ENCODE results near the gene CD320. TPM values are rescaled to one million over a fixed set of nuclear protein-coding genes. Genes with fewer than 3 reads are reported as not detected.
"Not testable (repeated sequence)": the region's sequence is repeated elsewhere in the genome, so short reads cannot be mapped to it uniquely, and the experiment has no call there.

Gene CD320
- polyA plus RNA-seq, 2 of the 4 experiments (the other 2 are of a cell fraction) = 28.8 to 54.1 TPM

- TF ChIP-seq PHF8 (IDR thresholded peaks at IDR 0.05; ENCODE audit: borderline replicate concordance, low read depth) = no peak
- 0 out of 5 replicates have a peak, but pooled peaks of 1 of the 2 experiments have one; percentile 38 for TF ChIP-seq JUN (IDR thresholded peaks at IDR 0.05)
Measured at GRCh38 chr19:8355631-8356402, 47.7 kb upstream of the CD320 start (continued).

- CTCF ChIA-PET = interaction anchor here (0.9 to 5.0 kb wide), 22 partner anchors 11 to 229 kb away, joined by 3 to 71 read pairs (median 14); partner anchors contain the start of genes ANGPTL4, KANK3, MARCHF2 and RAB11B
- 86% methylated on average over 4 of the region's 5 CpGs for WGBS (ENCODE audit: missing lambda C conversion rate)
- DNase-seq (ENCODE audit: low read depth in 1 of 2, low spot score in 1 of 2); H3K4me3 ChIP-seq; FAIRE-seq; POLR2A ChIA-PET; H3K9me3 ChIP-seq; ATAC-seq: not testable (repeated sequence)
- peak overlapping the region in 1 of 2 experiments; percentile 48; a peak in 1 of 6 replicates for H3K27ac ChIP-seq
- peak overlapping the region; percentile 55 for H3K4me2 ChIP-seq
- peaks cover 40% of the 10 kb centered on the region for H3K4me1 ChIP-seq
Measured at GRCh38 chr19:8352845-8353244, 44.7 kb upstream of the CD320 start.

GRCh38 chr19:8352134-8352827 lies 44.1 kb upstream of the CD320 start:
- 56% methylated on average over 10 of the region's 10 CpGs for WGBS (ENCODE audit: missing lambda C conversion rate)
- no peak for FAIRE-seq
- H3K4me2 ChIP-seq = peak overlapping the region; percentile 55

GRCh38 chr19:8349629-8350372 lies 41.6 kb upstream of the CD320 start:
- FAIRE-seq = not testable (repeated sequence)

More at GRCh38 chr19:8352134-8352827, 44.1 kb upstream of the CD320 start:
- ChIA-PET POLR2A (interaction anchor here (0.6 to 0.7 kb wide), 3 partner anchors 17 to 241 kb away, joined by 3 to 7 read pairs (median 3); no protein-coding TSS in a partner anchor), CTCF (interaction anchor here (1.0 to 5.0 kb wide), 13 partner anchors 10 to 230 kb away, joined by 3 to 71 read pairs (median 15); partner anchors contain the start of genes ANGPTL4, KANK3, MARCHF2 and RAB11B)
- H3K4me1 ChIP-seq = peaks cover 41% of the 10 kb centered on the region
- no peak for TF ChIP-seq NFE2L2 (conservative IDR thresholded peaks at IDR 0.05; ENCODE audit: low read length)
- no peak overlapping the region for H3K4me3 ChIP-seq
- peak overlapping the region; percentile 44 to 48; a peak in 3 of 6 replicates for H3K27ac ChIP-seq
- ATAC-seq (no peak), DNase-seq (ENCODE audit: low read depth in 1 of 2, low spot score in 1 of 2) (no peak)
- H3K9me3 ChIP-seq = no peaks in the 10 kb centered on the region

DNA sequence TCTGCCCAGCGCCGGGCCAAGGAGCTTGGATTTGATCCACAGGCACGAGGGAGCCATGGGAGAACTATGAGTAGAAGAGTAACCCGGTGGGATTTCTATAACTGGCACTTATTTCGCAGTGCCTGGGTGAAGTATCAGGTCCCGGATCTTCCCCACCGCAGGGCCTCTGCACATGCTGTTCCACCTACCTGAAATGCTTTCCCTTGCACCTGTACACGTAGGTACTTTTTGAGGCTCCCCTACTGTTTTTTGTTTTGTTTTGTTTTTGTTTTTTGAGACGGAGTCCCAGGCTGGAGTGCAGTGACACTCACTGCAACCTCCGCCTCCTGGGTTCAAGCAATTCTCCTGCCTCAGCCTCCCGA lies 35.3 kb upstream of the CD320 start:
- H3K27ac ChIP-seq = no peak overlapping the region
- ChIA-PET CTCF (interaction anchor here (2.2 to 6.6 kb wide), 2 partner anchors 9 to 10 kb away, joined by 6 to 43 read pairs; no protein-coding TSS in a partner anchor), POLR2A (no interaction called here)
- DNase-seq (ENCODE audit: low read depth in 1 of 2, low spot score in 1 of 2) (no peak), FAIRE-seq (no peak), ATAC-seq (no peak)
- H3K4me3 ChIP-seq = 0 out of 3 replicates have a peak overlapping the region, but pooled peaks have one; percentile 44
- 51% methylated on average over 11 of the region's 11 CpGs for WGBS (ENCODE audit: missing lambda C conversion rate)
- H3K4me2 ChIP-seq = peak overlapping the region; percentile 71
- peaks cover 9% of the 10 kb centered on the region; the same call in 2 of the 3 replicates for H3K4me1 ChIP-seq
- no peak for TF ChIP-seq RNF2 (IDR thresholded peaks at IDR 0.05; ENCODE audit: borderline replicate concordance, low read depth)
- TF ChIP-seq CBX2 (IDR thresholded peaks at IDR 0.05; ENCODE audit: borderline replicate concordance, low read depth) = no peak
- TF ChIP-seq ZFP36 (IDR thresholded peaks at IDR 0.05; ENCODE audit: borderline replicate concordance, partially characterized antibody) = no peak
- TF ChIP-seq, protein P1, sequence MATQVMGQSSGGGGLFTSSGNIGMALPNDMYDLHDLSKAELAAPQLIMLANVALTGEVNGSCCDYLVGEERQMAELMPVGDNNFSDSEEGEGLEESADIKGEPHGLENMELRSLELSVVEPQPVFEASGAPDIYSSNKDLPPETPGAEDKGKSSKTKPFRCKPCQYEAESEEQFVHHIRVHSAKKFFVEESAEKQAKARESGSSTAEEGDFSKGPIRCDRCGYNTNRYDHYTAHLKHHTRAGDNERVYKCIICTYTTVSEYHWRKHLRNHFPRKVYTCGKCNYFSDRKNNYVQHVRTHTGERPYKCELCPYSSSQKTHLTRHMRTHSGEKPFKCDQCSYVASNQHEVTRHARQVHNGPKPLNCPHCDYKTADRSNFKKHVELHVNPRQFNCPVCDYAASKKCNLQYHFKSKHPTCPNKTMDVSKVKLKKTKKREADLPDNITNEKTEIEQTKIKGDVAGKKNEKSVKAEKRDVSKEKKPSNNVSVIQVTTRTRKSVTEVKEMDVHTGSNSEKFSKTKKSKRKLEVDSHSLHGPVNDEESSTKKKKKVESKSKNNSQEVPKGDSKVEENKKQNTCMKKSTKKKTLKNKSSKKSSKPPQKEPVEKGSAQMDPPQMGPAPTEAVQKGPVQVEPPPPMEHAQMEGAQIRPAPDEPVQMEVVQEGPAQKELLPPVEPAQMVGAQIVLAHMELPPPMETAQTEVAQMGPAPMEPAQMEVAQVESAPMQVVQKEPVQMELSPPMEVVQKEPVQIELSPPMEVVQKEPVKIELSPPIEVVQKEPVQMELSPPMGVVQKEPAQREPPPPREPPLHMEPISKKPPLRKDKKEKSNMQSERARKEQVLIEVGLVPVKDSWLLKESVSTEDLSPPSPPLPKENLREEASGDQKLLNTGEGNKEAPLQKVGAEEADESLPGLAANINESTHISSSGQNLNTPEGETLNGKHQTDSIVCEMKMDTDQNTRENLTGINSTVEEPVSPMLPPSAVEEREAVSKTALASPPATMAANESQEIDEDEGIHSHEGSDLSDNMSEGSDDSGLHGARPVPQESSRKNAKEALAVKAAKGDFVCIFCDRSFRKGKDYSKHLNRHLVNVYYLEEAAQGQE (IDR thresholded peaks at IDR 0.05) = no peak
- no peak for TF ChIP-seq CHD4 (IDR thresholded peaks at IDR 0.05; ENCODE audit: borderline replicate concordance)
- no peak for TF ChIP-seq MAFK (IDR thresholded peaks at IDR 0.05; ENCODE audit: partially characterized antibody)
- no peak for TF ChIP-seq MAX (IDR thresholded peaks at IDR 0.05)
- TF ChIP-seq CHD2 (IDR thresholded peaks at IDR 0.05; ENCODE audit: low read length, partially characterized antibody) = no peak
- TF ChIP-seq EHF (CRISPR knock-in tag; IDR thresholded peaks at IDR 0.05) = no peak
- no peak for TF ChIP-seq CBX8 (IDR thresholded peaks at IDR 0.05)
- no peak for TF ChIP-seq SMC3 (IDR thresholded peaks at IDR 0.05)
- TF ChIP-seq EHMT2 (IDR thresholded peaks at IDR 0.05; ENCODE audit: low read depth) = no peak
- no peak for TF ChIP-seq NR3C1 (IDR thresholded peaks at IDR 0.05)
- no peak for TF ChIP-seq FOSB (CRISPR knock-in tag; IDR thresholded peaks at IDR 0.05)
- TF ChIP-seq ZNF302 (CRISPR knock-in tag; IDR thresholded peaks at IDR 0.05) = no peak
- TF ChIP-seq HES2 (IDR thresholded peaks at IDR 0.05) = no peak
- no peaks in the 10 kb centered on the region for H3K9me3 ChIP-seq

More at GRCh38 chr19:8349629-8350372, 41.6 kb upstream of the CD320 start:
- H3K4me2 ChIP-seq; POLR2A ChIA-PET; ATAC-seq; DNase-seq (ENCODE audit: low read depth in 1 of 2, low spot score in 1 of 2); H3K9me3 ChIP-seq; H3K27ac ChIP-seq; H3K4me3 ChIP-seq: not testable (repeated sequence)
- WGBS (ENCODE audit: missing lambda C conversion rate) = 61% methylated on average over 8 of the region's 8 CpGs
- CTCF ChIA-PET = interaction anchor here (0.8 to 2.3 kb wide), 5 partner anchors 10 to 48 kb away, joined by 3 to 8 read pairs (median 5); no protein-coding TSS in a partner anchor
- peaks cover 23% of the 10 kb centered on the region for H3K4me1 ChIP-seq

Data from A549 (cell line).